ENCODE results near the gene BTBD9. TPM values are rescaled to one million over a fixed set of nuclear protein-coding genes. Genes with fewer than 3 reads are reported as not detected.

The BTBD9 gene
- total RNA-seq, 1 experiment from 2014 or later: 10.8 TPM

DNA sequence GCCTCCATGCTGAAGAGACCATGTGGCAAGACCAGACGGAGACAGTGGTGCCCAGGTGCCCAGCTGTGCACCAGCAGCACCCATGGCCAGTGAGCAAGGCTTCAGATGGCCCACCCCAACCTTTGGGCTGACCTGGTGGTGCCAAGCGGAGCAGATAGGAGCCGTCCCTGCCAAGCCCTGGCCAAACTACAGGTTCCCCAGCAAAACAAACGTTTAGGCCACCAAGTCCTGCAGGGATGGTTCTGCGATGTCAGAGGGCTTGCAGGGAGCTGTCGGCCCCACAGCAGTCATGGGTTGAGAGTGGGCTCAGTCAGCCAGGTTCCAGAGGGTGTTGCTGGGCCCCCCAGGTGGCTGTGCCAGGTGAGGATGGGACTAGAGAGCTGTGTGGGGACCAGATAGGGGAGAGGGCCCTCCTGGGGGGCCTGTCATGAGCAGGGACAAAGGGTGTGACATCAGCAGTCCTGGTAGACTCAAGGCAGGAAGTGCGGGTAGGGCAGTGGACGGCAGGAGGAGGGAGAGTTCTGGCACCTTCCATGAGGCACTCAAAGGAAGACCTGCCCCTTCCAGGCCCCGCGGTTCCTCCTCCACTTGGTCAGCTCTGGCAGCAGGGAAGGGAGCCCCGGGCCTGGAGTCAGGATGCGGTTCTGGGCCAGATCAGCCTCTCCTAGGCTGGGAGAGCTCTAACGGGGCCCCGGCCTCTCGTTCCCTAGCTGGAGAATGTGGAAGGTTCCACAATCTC is 477.8 kb downstream of the BTBD9 start:
- no TSS peak for BruUV-seq (replicated peaks)
- CTCF ChIA-PET: no interaction called here
- intact Hi-C loops (cut with micrococcal nuclease; ENCODE audit: unreplicated experiment): no loop called here
- no peak for TF ChIP-seq EZH2 (IDR thresholded peaks at IDR 0.05; ENCODE audit: low read depth)
- TF ChIP-seq, protein P1, sequence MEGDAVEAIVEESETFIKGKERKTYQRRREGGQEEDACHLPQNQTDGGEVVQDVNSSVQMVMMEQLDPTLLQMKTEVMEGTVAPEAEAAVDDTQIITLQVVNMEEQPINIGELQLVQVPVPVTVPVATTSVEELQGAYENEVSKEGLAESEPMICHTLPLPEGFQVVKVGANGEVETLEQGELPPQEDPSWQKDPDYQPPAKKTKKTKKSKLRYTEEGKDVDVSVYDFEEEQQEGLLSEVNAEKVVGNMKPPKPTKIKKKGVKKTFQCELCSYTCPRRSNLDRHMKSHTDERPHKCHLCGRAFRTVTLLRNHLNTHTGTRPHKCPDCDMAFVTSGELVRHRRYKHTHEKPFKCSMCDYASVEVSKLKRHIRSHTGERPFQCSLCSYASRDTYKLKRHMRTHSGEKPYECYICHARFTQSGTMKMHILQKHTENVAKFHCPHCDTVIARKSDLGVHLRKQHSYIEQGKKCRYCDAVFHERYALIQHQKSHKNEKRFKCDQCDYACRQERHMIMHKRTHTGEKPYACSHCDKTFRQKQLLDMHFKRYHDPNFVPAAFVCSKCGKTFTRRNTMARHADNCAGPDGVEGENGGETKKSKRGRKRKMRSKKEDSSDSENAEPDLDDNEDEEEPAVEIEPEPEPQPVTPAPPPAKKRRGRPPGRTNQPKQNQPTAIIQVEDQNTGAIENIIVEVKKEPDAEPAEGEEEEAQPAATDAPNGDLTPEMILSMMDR (conservative IDR thresholded peaks at IDR 0.05): no peak
- no peaks in the 10 kb centered on the region for H3K9me2 ChIP-seq (ENCODE audit: insufficient read depth)
- no peaks in the 10 kb centered on the region for H3F3A ChIP-seq (ENCODE audit: insufficient read depth, low read depth)
- no peak overlapping the region for H3K27ac ChIP-seq
- no peak overlapping the region for H3K4me2 ChIP-seq
- no peaks in the 10 kb centered on the region for H3K9me3 ChIP-seq (ENCODE audit: insufficient read depth, low read depth)
- POLR2A ChIA-PET (ENCODE audit: unreplicated experiment): no interaction called here
- DNase-seq: no peak
- H3K36me3 ChIP-seq (ENCODE audit: low read depth): no peaks in the 10 kb centered on the region
- H4K20me1 ChIP-seq (ENCODE audit: insufficient read depth): no peaks in the 10 kb centered on the region
- H3K4me1 ChIP-seq (replicated peaks; ENCODE audit: insufficient read depth): no peaks in the 10 kb centered on the region
- no peak overlapping the region for H2AFZ ChIP-seq
- no peak overlapping the region for H3K4me3 ChIP-seq
- no peaks in the 10 kb centered on the region for H3K27me3 ChIP-seq (ENCODE audit: insufficient read depth, low read depth)
- H3K79me2 ChIP-seq (ENCODE audit: low read depth): no peaks in the 10 kb centered on the region

DNA sequence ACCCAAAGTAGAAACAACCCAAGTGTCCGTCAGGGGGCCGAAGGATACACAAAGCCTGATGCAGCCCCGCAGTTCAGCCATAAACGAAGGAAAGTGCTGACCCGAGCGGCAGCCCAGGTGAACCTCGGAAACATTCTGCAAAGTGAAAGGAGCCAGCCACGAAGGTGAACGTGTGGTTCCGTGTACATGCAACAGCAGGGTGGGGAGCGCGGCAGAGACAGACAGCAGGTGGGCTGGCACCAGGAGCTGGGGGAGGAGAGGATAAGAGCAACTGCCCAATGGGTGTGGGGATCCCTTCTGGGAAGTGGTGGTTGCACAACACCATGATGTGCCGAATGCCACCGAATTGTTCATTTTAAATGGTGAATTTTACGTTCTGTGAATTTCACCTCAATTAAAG is 478.4 kb downstream of the BTBD9 start:
- no peaks in the 10 kb centered on the region for H3K9me2 ChIP-seq (ENCODE audit: insufficient read depth)
- H3K4me2 ChIP-seq: no peak overlapping the region
- no peaks in the 10 kb centered on the region for H3K36me3 ChIP-seq (ENCODE audit: low read depth)
- no peaks in the 10 kb centered on the region for H4K20me1 ChIP-seq (ENCODE audit: insufficient read depth)
- H3K9me3 ChIP-seq (ENCODE audit: insufficient read depth, low read depth): no peaks in the 10 kb centered on the region
- no peak overlapping the region for H3K4me3 ChIP-seq
- intact Hi-C loops (cut with micrococcal nuclease; ENCODE audit: unreplicated experiment): no loop called here
- no peak overlapping the region for H3K27ac ChIP-seq
- no TSS peak for BruUV-seq (replicated peaks)
- H3K27me3 ChIP-seq (ENCODE audit: insufficient read depth, low read depth): no peaks in the 10 kb centered on the region
- no peaks in the 10 kb centered on the region for H3K4me1 ChIP-seq (replicated peaks; ENCODE audit: insufficient read depth)
- no peak overlapping the region for H2AFZ ChIP-seq
- DNase-seq: no peak
- no peak for TF ChIP-seq EZH2 (IDR thresholded peaks at IDR 0.05; ENCODE audit: low read depth)
- TF ChIP-seq, protein P1 (conservative IDR thresholded peaks at IDR 0.05): no peak
- no peaks in the 10 kb centered on the region for H3F3A ChIP-seq (ENCODE audit: insufficient read depth, low read depth)
- CTCF ChIA-PET: no interaction called here
- no peaks in the 10 kb centered on the region for H3K79me2 ChIP-seq (ENCODE audit: low read depth)
- POLR2A ChIA-PET (ENCODE audit: unreplicated experiment): no interaction called here

DNA sequence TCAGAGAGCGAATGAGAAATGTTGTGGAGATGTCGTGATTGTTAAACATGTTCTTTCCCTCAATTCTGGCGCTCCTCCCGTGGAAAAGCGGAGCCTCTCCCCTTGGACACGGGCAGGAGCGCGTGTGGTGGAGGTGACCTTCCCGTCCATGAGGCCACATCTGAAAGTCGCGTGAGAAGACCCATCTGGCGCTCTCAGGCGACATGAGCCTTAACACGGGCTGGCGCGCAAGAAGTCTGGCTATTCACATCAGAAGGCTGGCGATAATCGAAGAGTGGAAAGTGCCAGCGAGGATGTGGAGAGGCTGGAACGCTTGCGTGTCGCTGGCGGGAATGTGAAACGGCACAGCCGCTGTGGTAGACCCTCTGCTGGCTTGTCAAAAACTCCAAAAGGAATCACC is 478.9 kb downstream of the BTBD9 start:
- DNase-seq: no peak
- POLR2A ChIA-PET (ENCODE audit: unreplicated experiment): no interaction called here
- Histone ChIP-seq H3K4me2 (no peak overlapping the region), H3K4me3 (no peak overlapping the region), H3K36me3 (ENCODE audit: low read depth) (no peaks in the 10 kb centered on the region), H3K9me2 (ENCODE audit: insufficient read depth) (no peaks in the 10 kb centered on the region), H3K27me3 (ENCODE audit: insufficient read depth, low read depth) (no peaks in the 10 kb centered on the region), H3K9me3 (ENCODE audit: insufficient read depth, low read depth) (no peaks in the 10 kb centered on the region), H2AFZ (no peak overlapping the region), H3K79me2 (ENCODE audit: low read depth) (no peaks in the 10 kb centered on the region), H3K27ac (no peak overlapping the region), H3K4me1 (replicated peaks; ENCODE audit: insufficient read depth) (no peaks in the 10 kb centered on the region), H4K20me1 (ENCODE audit: insufficient read depth) (peaks cover 2% of the 10 kb centered on the region; the same call in 1 of the 2 replicates), H3F3A (ENCODE audit: insufficient read depth, low read depth) (no peaks in the 10 kb centered on the region)
- intact Hi-C loops (cut with micrococcal nuclease; ENCODE audit: unreplicated experiment): no loop called here
- TF ChIP-seq EZH2 (IDR thresholded peaks at IDR 0.05; ENCODE audit: low read depth): no peak
- BruUV-seq (replicated peaks): no TSS peak
- CTCF ChIA-PET: no interaction called here

DNA sequence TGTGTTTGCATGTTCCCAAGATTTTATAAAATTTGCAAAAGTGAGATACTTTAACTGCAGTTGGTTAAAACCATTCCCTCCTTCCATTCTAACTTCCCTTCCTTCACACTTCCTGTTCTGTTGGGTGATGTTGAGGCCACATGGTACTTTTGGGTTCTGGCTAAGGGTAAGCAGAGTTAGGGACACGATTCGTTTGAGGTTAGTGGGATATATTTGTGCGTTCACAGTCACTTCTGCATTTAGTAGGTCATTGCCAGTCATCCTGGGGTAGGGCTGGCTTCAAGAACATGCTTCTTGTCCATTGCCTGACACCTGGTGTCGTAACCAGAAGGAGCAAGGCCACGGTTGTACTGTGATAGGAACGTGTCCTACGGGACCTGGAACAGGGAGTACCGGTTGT is 480.1 kb downstream of the BTBD9 start:
- H2AFZ ChIP-seq: no peak overlapping the region
- no peaks in the 10 kb centered on the region for H3K4me1 ChIP-seq (replicated peaks; ENCODE audit: insufficient read depth)
- no peak overlapping the region for H3K27ac ChIP-seq
- no peaks in the 10 kb centered on the region for H3K9me2 ChIP-seq (ENCODE audit: insufficient read depth)
- H3K27me3 ChIP-seq (ENCODE audit: insufficient read depth, low read depth): no peaks in the 10 kb centered on the region
- H3F3A ChIP-seq (ENCODE audit: insufficient read depth, low read depth): no peaks in the 10 kb centered on the region
- no peaks in the 10 kb centered on the region for H3K9me3 ChIP-seq (ENCODE audit: insufficient read depth, low read depth)
- DNase-seq: no peak
- no peak overlapping the region for H3K4me3 ChIP-seq
- H3K4me2 ChIP-seq: no peak overlapping the region
- POLR2A ChIA-PET (ENCODE audit: unreplicated experiment): no interaction called here
- H3K79me2 ChIP-seq (ENCODE audit: low read depth): no peaks in the 10 kb centered on the region
- H3K36me3 ChIP-seq (ENCODE audit: low read depth): no peaks in the 10 kb centered on the region
- intact Hi-C loops (cut with micrococcal nuclease; ENCODE audit: unreplicated experiment): no loop called here
- BruUV-seq (replicated peaks): no TSS peak
- peaks cover 4% of the 10 kb centered on the region; the same call in 1 of the 2 replicates for H4K20me1 ChIP-seq (ENCODE audit: insufficient read depth)
- TF ChIP-seq, protein P1 (conservative IDR thresholded peaks at IDR 0.05): no peak
- no peak for TF ChIP-seq EZH2 (IDR thresholded peaks at IDR 0.05; ENCODE audit: low read depth)
- CTCF ChIA-PET: no interaction called here

Data from PC-9 (cell line).